Peyer's patch (tissue), 4 donors: Measurements from ENCODE around the gene TMEM220.

Experiments used
- POLR2A ChIP-seq, 2 donors: fragments of 450-650 bp; IDR thresholded peaks; one replicate each; pipeline ENCODE4 v1.5.1; 2017; ENCODE audit warnings: antibody characterized with exemption in 2 of 2, mild to moderate bottlenecking in 2 of 2, moderate library complexity in 2 of 2
- TF ChIP-seq, protein P1 (sequence below), 6 experiments: fragments of 450-650 bp in 4 of 6; fragments of 200-600 bp in 2 of 6; sonication (generic) in 1 of 6; IDR thresholded peaks; one replicate each; pipeline ENCODE4 v1.5.1; 2017 to 2019; ENCODE audit warnings: antibody characterized with exemption in 6 of 6, mild to moderate bottlenecking in 3 of 6, moderate library complexity in 1 of 6

GRCh38 chr17:10739386-10739785 lies 9.6 kb upstream of the TMEM220 start:
- TF ChIP-seq, protein P1, sequence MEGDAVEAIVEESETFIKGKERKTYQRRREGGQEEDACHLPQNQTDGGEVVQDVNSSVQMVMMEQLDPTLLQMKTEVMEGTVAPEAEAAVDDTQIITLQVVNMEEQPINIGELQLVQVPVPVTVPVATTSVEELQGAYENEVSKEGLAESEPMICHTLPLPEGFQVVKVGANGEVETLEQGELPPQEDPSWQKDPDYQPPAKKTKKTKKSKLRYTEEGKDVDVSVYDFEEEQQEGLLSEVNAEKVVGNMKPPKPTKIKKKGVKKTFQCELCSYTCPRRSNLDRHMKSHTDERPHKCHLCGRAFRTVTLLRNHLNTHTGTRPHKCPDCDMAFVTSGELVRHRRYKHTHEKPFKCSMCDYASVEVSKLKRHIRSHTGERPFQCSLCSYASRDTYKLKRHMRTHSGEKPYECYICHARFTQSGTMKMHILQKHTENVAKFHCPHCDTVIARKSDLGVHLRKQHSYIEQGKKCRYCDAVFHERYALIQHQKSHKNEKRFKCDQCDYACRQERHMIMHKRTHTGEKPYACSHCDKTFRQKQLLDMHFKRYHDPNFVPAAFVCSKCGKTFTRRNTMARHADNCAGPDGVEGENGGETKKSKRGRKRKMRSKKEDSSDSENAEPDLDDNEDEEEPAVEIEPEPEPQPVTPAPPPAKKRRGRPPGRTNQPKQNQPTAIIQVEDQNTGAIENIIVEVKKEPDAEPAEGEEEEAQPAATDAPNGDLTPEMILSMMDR (IDR thresholded peaks at IDR 0.05): no peak
- TF ChIP-seq POLR2A (IDR thresholded peaks at IDR 0.05): no peak
